ENCODE results near the gene KAT7.

DNA sequence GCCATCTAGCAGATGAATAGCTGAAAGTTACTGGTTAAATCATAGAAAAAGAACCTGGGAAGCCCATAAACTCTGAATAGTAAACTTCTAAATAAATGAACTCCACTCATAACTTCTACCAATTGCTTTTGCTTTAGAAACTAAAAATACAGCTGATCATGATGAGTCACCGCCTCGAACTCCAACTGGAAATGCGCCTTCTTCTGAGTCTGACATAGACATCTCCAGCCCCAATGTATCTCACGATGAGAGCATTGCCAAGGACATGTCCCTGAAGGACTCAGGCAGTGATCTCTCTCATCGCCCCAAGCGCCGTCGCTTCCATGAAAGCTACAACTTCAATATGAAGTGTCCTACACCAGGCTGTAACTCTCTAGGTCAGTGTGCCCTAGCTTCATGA lies 9.7 kb downstream of the KAT7 start:
- TF ChIP-seq, protein P1, sequence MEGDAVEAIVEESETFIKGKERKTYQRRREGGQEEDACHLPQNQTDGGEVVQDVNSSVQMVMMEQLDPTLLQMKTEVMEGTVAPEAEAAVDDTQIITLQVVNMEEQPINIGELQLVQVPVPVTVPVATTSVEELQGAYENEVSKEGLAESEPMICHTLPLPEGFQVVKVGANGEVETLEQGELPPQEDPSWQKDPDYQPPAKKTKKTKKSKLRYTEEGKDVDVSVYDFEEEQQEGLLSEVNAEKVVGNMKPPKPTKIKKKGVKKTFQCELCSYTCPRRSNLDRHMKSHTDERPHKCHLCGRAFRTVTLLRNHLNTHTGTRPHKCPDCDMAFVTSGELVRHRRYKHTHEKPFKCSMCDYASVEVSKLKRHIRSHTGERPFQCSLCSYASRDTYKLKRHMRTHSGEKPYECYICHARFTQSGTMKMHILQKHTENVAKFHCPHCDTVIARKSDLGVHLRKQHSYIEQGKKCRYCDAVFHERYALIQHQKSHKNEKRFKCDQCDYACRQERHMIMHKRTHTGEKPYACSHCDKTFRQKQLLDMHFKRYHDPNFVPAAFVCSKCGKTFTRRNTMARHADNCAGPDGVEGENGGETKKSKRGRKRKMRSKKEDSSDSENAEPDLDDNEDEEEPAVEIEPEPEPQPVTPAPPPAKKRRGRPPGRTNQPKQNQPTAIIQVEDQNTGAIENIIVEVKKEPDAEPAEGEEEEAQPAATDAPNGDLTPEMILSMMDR (IDR thresholded peaks at IDR 0.05), result no peak
- TF ChIP-seq POLR2A (IDR thresholded peaks at IDR 0.05), result no peak

All from heart left ventricle (tissue), 13 donors.